Activated effector memory CD4-positive, alpha-beta T cell treated with Interleukin-2 at 50 U/mL for 16 hours (primary cell): ENCODE data around the gene CYLC1.

Experiments
- DNase-seq: peaks from one replicate; pipeline ENCODE4 v3.0.0-alpha.2; 2020

CYLC1 gene

GRCh38 chrX:83860846-83861245, at the start of gene CYLC1:
Gene CYLC1 (plus strand): TSS chrX:83861146. CDS start chrX:83861183, 37 bp downstream.
- no peak for DNase-seq

GRCh38 chrX:83819304-83819703, 41.6 kb upstream of the CYLC1 start:
- no peak for DNase-seq

GRCh38 chrX:83829874-83830273, 31.1 kb upstream of the CYLC1 start:
- DNase-seq = no peak

GRCh38 chrX:83845397-83845796, 15.5 kb upstream of the CYLC1 start:
- DNase-seq = no peak

GRCh38 chrX:83847339-83847738, 13.6 kb upstream of the CYLC1 start:
- no peak for DNase-seq

- no peak for DNase-seq
Observed at GRCh38 chrX:83888585-83888984, 27.6 kb downstream of the CYLC1 start.

- no peak for DNase-seq
Observed at GRCh38 chrX:83892433-83892832, 31.5 kb downstream of the CYLC1 start.

GRCh38 chrX:83906921-83907320, 46.0 kb downstream of the CYLC1 start:
- DNase-seq = no peak

GRCh38 chrX:83916525-83916924, 55.6 kb downstream of the CYLC1 start:
- DNase-seq = no peak

GRCh38 chrX:83934220-83934619, 73.3 kb downstream of the CYLC1 start:
- no peak for DNase-seq
